GM13977 (cell line): ENCODE results near the gene KRTAP10-9.
"Not testable (repeated sequence)": the region's sequence is repeated elsewhere in the genome, so short reads cannot be mapped to it uniquely, and the experiment has no call there.

ENCODE experiments used
- DNase-seq: peaks from one replicate; pipeline ENCODE4 v3.0.0; 2012; ENCODE audit warnings: low spot score
- in situ Hi-C: fragments of 300-500 bp; cut with MboI; formaldehyde crosslinking; loops from one replicate; pipeline ENCODE4 v1.12.0; 2022; ENCODE audit warnings: low sequenced_read_pairs, low pct_unique_long_range_greater_than_20kb, mixed read lengths, inconsistent platforms; ENCODE audit not compliant: unreplicated experiment
- TF ChIP-seq, protein P1 (sequence below): IDR thresholded peaks from 2 replicates; pipeline ENCODE4 v1.5.1; 2012; ENCODE audit warnings: mild to moderate bottlenecking, control low read depth; ENCODE audit not compliant: insufficient read depth; ENCODE audit errors: extremely low read depth, missing control alignments

Gene KRTAP10-9

GRCh38 chr21:44628707-44629391 is 2.0 kb downstream of the KRTAP10-9 start:
- in situ Hi-C loops: no loop called here
- TF ChIP-seq, protein P1, sequence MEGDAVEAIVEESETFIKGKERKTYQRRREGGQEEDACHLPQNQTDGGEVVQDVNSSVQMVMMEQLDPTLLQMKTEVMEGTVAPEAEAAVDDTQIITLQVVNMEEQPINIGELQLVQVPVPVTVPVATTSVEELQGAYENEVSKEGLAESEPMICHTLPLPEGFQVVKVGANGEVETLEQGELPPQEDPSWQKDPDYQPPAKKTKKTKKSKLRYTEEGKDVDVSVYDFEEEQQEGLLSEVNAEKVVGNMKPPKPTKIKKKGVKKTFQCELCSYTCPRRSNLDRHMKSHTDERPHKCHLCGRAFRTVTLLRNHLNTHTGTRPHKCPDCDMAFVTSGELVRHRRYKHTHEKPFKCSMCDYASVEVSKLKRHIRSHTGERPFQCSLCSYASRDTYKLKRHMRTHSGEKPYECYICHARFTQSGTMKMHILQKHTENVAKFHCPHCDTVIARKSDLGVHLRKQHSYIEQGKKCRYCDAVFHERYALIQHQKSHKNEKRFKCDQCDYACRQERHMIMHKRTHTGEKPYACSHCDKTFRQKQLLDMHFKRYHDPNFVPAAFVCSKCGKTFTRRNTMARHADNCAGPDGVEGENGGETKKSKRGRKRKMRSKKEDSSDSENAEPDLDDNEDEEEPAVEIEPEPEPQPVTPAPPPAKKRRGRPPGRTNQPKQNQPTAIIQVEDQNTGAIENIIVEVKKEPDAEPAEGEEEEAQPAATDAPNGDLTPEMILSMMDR: no peak
- DNase-seq: no peak

DNA sequence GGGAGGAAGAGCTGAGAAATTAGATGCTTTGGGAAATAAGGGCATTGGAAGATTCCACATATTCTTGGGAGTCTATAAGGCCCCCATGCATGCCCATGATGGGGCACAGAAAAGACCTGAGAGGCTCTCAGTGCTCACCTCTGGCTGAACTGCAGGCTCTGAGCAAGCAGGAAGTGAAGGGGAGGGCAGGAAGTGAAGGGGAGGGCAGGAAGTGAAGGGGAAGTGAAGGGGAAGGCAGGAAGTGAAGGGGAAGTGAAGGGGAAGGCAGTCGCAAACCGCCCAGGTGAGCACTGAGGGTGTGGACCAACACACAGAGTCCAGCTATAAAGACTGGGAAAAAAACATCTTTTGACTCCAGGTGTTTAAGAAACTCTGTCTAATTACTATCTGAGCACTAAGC is 3.5 kb downstream of the KRTAP10-9 start:
- TF ChIP-seq, protein P1: no peak
- in situ Hi-C loops: no loop called here
- no peak for DNase-seq

GRCh38 chr21:44632067-44632466 is 5.2 kb downstream of the KRTAP10-9 start:
- TF ChIP-seq, protein P1: no peak
- DNase-seq: no peak
- in situ Hi-C loops: no loop called here

DNA sequence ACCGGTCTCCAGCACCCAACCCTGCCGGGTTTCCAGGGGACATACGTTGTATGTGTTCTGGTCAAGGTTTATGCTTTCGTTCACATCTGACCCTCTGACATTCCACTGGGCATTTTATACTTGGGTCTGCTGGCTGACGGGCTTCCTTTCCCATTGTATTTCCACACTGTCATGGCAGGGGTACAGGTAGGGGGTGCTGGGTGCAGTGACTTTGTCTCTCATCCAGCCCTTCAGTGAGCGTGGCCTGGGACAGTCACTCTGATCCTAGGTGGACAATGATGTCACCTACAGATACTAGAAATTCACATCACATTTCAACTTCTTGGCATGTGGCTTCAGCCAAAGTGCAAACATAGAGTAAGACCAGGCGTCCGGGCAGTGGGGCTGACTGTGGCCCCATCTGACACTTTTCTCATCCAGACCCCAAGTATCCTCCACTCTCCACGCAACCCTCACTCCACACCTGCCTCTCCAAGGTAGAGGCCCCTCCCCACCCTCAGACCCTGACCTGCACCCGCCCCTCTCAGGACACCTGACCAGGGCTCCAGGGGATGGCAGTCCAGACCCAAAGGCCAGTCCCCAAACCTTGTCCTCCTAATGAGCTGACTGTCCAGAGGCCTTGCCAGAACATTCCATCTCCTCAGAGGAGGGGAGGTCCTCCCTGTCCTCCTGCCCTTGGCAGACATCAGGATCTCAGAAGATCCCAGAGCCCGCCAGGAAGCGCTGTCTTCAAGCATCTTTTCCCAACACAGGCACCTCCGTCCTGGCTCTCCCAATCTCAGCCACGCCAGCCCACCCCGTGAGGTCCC is 9.5 kb downstream of the KRTAP10-9 start:
- TF ChIP-seq, protein P1: no peak
- DNase-seq: no peak
- in situ Hi-C loops: no loop called here

DNA sequence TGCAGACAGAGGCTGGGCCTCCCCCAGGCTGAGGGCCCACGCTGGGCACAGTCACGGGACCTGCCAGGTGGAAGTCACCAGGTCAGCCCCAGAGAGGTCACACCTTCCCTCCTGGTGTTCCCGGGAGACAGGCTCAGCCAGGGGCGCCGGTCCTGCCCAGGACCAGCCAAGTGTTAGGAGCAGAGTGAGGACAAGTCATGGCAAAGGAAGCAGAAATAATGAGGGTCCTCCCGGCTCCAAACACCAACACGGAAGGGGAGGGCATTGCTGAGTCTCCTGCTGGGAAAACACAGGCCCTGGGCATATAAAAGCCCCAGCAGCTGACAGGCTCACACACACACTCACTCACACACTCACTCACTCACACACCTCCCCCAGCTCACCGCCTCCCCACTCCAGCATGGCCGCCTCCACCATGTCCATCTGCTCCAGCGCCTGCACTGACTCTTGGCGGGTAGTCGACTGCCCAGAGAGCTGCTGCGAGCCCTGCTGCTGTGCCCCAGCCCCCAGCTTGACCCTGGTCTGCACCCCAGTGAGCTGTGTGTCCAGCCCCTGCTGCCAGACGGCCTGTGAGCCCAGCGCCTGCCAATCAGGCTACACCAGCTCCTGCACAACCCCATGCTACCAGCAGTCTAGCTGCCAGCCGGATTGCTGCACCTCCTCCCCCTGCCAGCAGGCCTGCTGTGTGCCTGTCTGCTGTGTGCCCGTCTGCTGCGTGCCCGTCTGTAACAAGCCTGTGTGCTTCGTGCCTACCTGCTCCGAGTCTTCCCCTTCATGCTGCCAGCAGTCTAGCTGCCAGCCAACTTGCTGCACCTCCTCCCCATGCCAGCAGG is 10.3 kb downstream of the KRTAP10-9 start, which contains the start of gene KRTAP10-10:
TSS of gene KRTAP10-10 (plus strand) at position 339 of the 833 bp plus-strand sequence. CDS start at position 401, 62 bp downstream.
- in situ Hi-C loops: no loop called here
- TF ChIP-seq, protein P1: no peak
- no peak for DNase-seq

GRCh38 chr21:44637851-44638348 is 11.0 kb downstream of the KRTAP10-9 start:
- in situ Hi-C loops, DNase-seq: not testable (repeated sequence)

DNA sequence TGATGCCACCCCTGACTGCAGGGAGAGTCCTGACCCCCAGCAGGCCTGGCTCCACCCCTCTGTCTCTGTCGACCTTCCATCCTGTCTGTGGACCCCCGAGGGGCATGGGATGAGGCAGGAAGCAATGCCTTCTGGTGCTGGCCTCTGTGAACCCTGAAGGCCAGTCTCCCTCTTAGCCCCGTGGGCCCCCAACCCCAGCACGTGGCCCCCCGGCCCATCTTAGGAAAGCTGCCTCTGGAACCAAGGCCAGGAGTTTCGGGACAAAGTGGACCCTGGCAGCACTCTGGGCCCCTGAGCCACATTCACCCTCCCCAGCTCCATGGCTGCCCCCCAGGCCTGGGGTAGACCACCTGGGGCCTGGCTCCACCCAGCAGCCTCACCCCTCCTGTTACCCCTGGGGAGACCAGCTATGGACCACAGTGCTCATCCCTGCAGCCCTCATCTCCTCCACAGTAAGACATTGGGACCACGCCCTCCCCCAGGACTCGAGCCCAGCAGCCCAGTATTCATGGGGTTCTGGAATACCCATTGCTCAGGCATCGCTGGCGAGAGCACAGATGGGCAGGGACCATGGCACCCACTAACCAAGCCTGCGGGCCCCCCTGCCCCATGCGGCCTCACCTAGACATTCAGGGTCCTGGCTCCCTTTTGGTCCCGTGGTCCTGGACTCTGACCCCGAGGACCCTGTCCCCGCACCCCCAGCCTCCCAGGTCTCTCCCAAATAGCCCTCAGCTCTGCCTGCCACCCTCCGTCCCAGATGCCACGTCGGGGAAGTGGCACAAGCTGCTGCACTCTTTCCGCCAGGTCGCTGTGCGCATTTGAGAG is 11.8 kb downstream of the KRTAP10-9 start:
- DNase-seq, in situ Hi-C loops: not testable (repeated sequence)
